ENCODE results near the gene SEPTIN1. TPM values are rescaled to one million over a fixed set of nuclear protein-coding genes. Genes with fewer than 3 reads are reported as not detected.
"Not testable (repeated sequence)": the region's sequence is repeated elsewhere in the genome, so short reads cannot be mapped to it uniquely, and the experiment has no call there.

Gene SEPTIN1
- total RNA-seq, 1 experiment from 2014 or later: not detected

- in situ Hi-C loops (cut with HindIII; ENCODE audit: low pct_unique_long_range_greater_than_20kb, low sequenced_read_pairs): no loop called here
- no peak for DNase-seq (ENCODE audit: low read depth, low spot score)
Measured at GRCh38 chr16:30353438-30354129, 28.8 kb downstream of the SEPTIN1 start.

GRCh38 chr16:30352488-30353401 lies 29.6 kb downstream of the SEPTIN1 start:
- in situ Hi-C loops (cut with HindIII; ENCODE audit: low pct_unique_long_range_greater_than_20kb, low sequenced_read_pairs): no loop called here
- DNase-seq (ENCODE audit: low read depth, low spot score): peak; percentile 22

- no peak for DNase-seq (ENCODE audit: low read depth, low spot score)
- in situ Hi-C loops (cut with HindIII; ENCODE audit: low pct_unique_long_range_greater_than_20kb, low sequenced_read_pairs): no loop called here
Measured at GRCh38 chr16:30351586-30352419, 30.6 kb downstream of the SEPTIN1 start.

GRCh38 chr16:30351001-30351441 lies 31.3 kb downstream of the SEPTIN1 start:
- in situ Hi-C loops (cut with HindIII; ENCODE audit: low pct_unique_long_range_greater_than_20kb, low sequenced_read_pairs): no loop called here
- DNase-seq (ENCODE audit: low read depth, low spot score): no peak

- DNase-seq (ENCODE audit: low read depth, low spot score): no peak
- in situ Hi-C loops (cut with HindIII; ENCODE audit: low pct_unique_long_range_greater_than_20kb, low sequenced_read_pairs): no loop called here
Measured at GRCh38 chr16:30350134-30350871, 32.1 kb downstream of the SEPTIN1 start.

GRCh38 chr16:30349675-30350074 lies 32.7 kb downstream of the SEPTIN1 start:
- no peak for DNase-seq (ENCODE audit: low read depth, low spot score)
- in situ Hi-C loops (cut with HindIII; ENCODE audit: low pct_unique_long_range_greater_than_20kb, low sequenced_read_pairs): no loop called here

- DNase-seq (ENCODE audit: low read depth, low spot score): no peak
- in situ Hi-C loops (cut with HindIII; ENCODE audit: low pct_unique_long_range_greater_than_20kb, low sequenced_read_pairs): no loop called here
Measured at GRCh38 chr16:30348929-30349328, 33.4 kb downstream of the SEPTIN1 start.

- in situ Hi-C loops (cut with HindIII; ENCODE audit: low pct_unique_long_range_greater_than_20kb, low sequenced_read_pairs): no loop called here
- no peak for DNase-seq (ENCODE audit: low read depth, low spot score)
Measured at GRCh38 chr16:30348113-30348512, 34.2 kb downstream of the SEPTIN1 start.

- DNase-seq (ENCODE audit: low read depth, low spot score): no peak
- in situ Hi-C loops (cut with HindIII; ENCODE audit: low pct_unique_long_range_greater_than_20kb, low sequenced_read_pairs): no loop called here
Measured at GRCh38 chr16:30346286-30346685, 36.1 kb downstream of the SEPTIN1 start.

- in situ Hi-C loops (cut with HindIII; ENCODE audit: low pct_unique_long_range_greater_than_20kb, low sequenced_read_pairs); DNase-seq (ENCODE audit: low read depth, low spot score): not testable (repeated sequence)
Measured at GRCh38 chr16:30343491-30343820, 38.9 kb downstream of the SEPTIN1 start.

GRCh38 chr16:30342751-30343490 lies 39.4 kb downstream of the SEPTIN1 start:
- in situ Hi-C loops (cut with HindIII; ENCODE audit: low pct_unique_long_range_greater_than_20kb, low sequenced_read_pairs): no loop called here
- no peak for DNase-seq (ENCODE audit: low read depth, low spot score)

- DNase-seq (ENCODE audit: low read depth, low spot score); in situ Hi-C loops (cut with HindIII; ENCODE audit: low pct_unique_long_range_greater_than_20kb, low sequenced_read_pairs): not testable (repeated sequence)
Measured at GRCh38 chr16:30341971-30342370, 40.4 kb downstream of the SEPTIN1 start.

GRCh38 chr16:30340621-30341020 lies 41.7 kb downstream of the SEPTIN1 start:
- in situ Hi-C loops (cut with HindIII; ENCODE audit: low pct_unique_long_range_greater_than_20kb, low sequenced_read_pairs): no loop called here
- no peak for DNase-seq (ENCODE audit: low read depth, low spot score)

GRCh38 chr16:30338715-30339114 lies 43.6 kb downstream of the SEPTIN1 start:
- not testable (repeated sequence) for DNase-seq (ENCODE audit: low read depth, low spot score)

GRCh38 chr16:30337964-30338357 lies 44.4 kb downstream of the SEPTIN1 start:
- DNase-seq (ENCODE audit: low read depth, low spot score); in situ Hi-C loops (cut with HindIII; ENCODE audit: low pct_unique_long_range_greater_than_20kb, low sequenced_read_pairs): not testable (repeated sequence)

More at GRCh38 chr16:30338715-30339114, 43.6 kb downstream of the SEPTIN1 start:
- in situ Hi-C loops (cut with HindIII; ENCODE audit: low pct_unique_long_range_greater_than_20kb, low sequenced_read_pairs): not testable (repeated sequence)

GRCh38 chr16:30335598-30336474 lies 46.5 kb downstream of the SEPTIN1 start:
- DNase-seq (ENCODE audit: low read depth, low spot score): peak; percentile 16

More at GRCh38 chr16:30335598-30336474, 46.5 kb downstream of the SEPTIN1 start:
- in situ Hi-C loops (cut with HindIII; ENCODE audit: low pct_unique_long_range_greater_than_20kb, low sequenced_read_pairs): no loop called here
